ENCODE results near the gene COMMD7.

COMMD7 gene

DNA sequence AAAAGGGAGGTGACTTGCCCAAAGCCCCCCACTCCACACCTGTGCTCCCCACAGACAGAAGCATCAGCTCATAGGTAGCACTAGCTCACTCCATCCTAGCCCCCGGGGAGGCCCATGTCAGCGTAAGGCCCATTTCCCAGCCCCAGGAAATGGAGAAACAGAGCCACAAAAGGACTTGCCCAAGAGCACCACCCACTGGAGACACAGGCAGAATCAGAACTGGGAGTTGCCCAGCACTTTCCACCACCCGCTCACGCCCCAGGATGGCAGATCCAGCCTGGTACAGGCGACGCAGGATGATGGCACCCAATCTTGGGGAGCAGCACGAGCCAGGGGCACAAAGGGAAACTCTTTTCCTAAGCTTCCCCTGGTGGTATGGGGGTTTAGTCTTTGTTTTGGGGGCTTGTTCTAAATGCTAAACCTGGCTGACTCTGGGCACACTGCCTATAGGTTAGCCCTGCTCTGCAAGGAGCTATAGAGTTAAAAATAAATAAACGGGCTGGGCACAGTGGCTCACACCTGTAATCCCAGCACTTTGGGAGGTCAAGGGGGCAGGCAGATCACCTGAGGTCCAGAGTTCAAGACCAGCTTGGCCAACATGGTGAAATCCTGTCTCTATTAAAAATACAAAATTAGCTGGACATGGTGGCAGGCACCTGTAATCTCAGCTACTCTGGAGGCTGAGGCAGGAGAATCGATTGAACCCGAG, 81.3 kb downstream of the COMMD7 start:
- peaks cover 10% of the 10 kb centered on the region for H3K9me3 Mint-ChIP-seq
- peaks cover 6% of the 10 kb centered on the region for H3K36me3 Mint-ChIP-seq (ENCODE audit: low read depth)
- no peak overlapping the region for H3K27ac Mint-ChIP-seq
- no peaks in the 10 kb centered on the region for H3K27me3 Mint-ChIP-seq (ENCODE audit: low read depth)
- H3K4me3 Mint-ChIP-seq = no peak overlapping the region
- H3K4me1 Mint-ChIP-seq (ENCODE audit: low read depth) = peaks cover 3% of the 10 kb centered on the region

DNA sequence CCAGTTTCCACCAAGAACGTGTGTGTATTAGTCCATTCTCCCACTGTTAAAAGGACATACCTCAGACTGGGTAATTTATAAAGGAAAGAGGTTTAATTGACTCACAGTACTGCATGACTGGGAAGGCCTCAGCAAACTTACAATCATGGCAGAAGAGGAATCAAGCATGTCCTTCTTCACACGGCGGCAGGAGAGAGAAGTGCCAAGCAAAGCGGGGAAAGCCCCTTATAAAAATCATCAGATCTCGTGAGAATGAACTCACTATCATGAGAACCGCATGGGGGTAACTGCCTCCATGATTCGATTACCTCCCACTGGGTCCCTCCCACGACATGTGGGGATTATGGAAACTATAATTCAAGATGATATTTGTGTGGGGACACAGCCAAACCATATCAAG, 82.6 kb downstream of the COMMD7 start:
- Mint-ChIP-seq H3K36me3 (ENCODE audit: low read depth) (peaks cover 6% of the 10 kb centered on the region), H3K4me1 (ENCODE audit: low read depth) (peaks cover 3% of the 10 kb centered on the region), H3K4me3 (no peak overlapping the region), H3K27ac (no peak overlapping the region), H3K9me3 (peaks cover 10% of the 10 kb centered on the region), H3K27me3 (ENCODE audit: low read depth) (no peaks in the 10 kb centered on the region)

DNA sequence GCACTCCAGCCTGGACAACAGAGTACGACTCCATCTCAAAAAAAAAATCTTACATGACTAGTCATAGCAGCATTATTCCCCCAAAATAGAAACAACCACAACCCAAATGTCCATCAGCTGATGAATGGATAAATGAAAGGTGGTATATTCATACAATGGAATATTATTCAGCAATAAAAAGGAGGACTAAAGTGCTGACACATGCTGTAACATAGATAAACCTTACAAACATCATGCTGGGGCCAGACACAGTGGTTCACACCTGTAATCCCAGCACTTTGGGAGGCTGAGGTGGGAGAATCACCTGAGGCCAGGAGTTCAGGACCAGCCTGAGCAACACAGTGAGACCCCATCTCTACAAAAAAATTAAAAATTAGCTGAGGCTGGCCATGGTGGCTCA, 86.4 kb downstream of the COMMD7 start:
- peaks cover 6% of the 10 kb centered on the region for H3K36me3 Mint-ChIP-seq (ENCODE audit: low read depth)
- H3K9me3 Mint-ChIP-seq = peaks cover 10% of the 10 kb centered on the region
- peaks cover 8% of the 10 kb centered on the region for H3K4me1 Mint-ChIP-seq (ENCODE audit: low read depth)
- H3K4me3 Mint-ChIP-seq = no peak overlapping the region
- H3K27ac Mint-ChIP-seq = no peak overlapping the region
- peaks cover 6% of the 10 kb centered on the region for H3K27me3 Mint-ChIP-seq (ENCODE audit: low read depth)

DNA sequence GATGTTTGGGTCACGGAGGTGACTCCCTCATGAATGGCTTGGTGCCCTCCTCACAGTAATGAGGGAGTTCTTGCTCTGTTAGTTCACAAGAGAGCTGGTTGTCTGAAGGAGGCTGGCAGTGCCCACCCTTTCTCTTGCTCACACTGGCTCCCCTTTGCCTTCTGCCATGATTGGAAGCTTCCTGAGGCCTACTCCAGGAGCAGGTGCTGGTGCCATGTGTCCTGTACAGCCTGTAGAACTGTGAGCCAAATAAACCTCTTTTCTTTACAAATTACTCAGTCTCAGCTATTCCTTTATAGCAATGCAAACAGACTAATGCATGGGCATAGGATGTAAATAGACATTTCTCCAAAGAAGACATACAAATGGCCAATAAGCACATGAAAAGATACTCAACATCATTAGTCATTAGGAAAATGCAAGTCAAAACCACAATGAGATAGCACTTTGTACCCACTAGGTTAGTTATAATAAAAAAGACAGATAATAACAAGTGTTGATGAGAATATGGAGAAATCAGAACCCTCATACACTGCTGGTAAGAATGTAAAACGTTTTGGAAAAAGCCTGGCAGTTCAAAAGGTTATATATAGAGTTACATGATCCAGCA, 87.3 kb downstream of the COMMD7 start:
- H3K36me3 Mint-ChIP-seq (ENCODE audit: low read depth) = peaks cover 5% of the 10 kb centered on the region
- H3K4me1 Mint-ChIP-seq (ENCODE audit: low read depth) = peaks cover 11% of the 10 kb centered on the region
- peaks cover 6% of the 10 kb centered on the region for H3K27me3 Mint-ChIP-seq (ENCODE audit: low read depth)
- no peak overlapping the region for H3K27ac Mint-ChIP-seq
- no peak overlapping the region for H3K4me3 Mint-ChIP-seq
- peaks cover 7% of the 10 kb centered on the region for H3K9me3 Mint-ChIP-seq

DNA sequence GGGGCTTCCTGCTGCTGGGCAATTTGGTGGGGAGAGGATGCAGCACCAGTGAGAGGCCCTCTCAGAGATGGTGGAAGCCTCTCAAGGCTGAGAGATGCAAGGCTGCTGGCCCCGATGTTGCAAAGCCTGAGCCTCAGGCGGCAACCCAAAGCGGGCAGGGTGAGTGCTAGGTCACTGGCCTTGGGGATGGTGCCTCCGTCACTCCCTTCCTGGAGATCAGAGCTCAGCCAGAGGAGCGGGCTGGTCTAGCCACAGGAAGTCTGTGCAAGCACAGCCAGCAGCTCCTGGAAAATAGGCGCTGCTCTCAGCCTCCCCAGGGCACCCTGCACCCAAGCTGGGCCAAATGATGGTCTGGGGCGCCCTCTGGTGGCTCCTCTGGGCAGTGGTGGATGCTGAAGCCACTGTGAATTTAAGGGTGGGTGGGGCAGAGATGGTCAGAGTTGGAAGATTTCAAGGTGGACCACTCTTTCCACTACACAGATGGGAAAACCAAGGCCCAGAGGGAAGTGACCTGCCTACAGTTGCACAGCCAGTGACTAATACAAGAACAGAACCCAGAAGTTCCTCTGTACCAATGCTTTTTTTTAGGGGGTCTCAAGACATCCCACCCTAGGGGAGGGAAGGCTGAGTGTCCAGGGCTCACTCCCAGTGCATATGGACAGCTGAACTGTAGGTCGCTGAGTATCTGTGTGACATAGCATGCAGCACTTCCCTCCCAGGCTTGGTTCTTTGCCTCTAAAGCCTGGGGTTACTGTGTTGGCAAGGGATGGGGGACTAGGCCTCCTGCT, 90.3 kb downstream of the COMMD7 start:
- peaks cover 6% of the 10 kb centered on the region for H3K27me3 Mint-ChIP-seq (ENCODE audit: low read depth)

More for the DNA sequence above, 90.3 kb downstream of the COMMD7 start:
- peaks cover 11% of the 10 kb centered on the region for H3K4me1 Mint-ChIP-seq (ENCODE audit: low read depth)
- H3K4me3 Mint-ChIP-seq = no peak overlapping the region
- no peak overlapping the region for H3K27ac Mint-ChIP-seq
- H3K36me3 Mint-ChIP-seq (ENCODE audit: low read depth) = no peaks in the 10 kb centered on the region
- no peaks in the 10 kb centered on the region for H3K9me3 Mint-ChIP-seq
